PC-3 (cell line): ENCODE measurements around the gene BFSP2. TPM values are rescaled to one million over a fixed set of nuclear protein-coding genes. Genes with fewer than 3 reads are reported as not detected.

ENCODE experiments used
- ATAC-seq: fragments of 200-7000 bp; cut with Tn5 transposase; 2 replicates; pipeline ENCODE4 v1.9.1; 2020; ENCODE audit warnings: mild to moderate bottlenecking, moderate library complexity
- BruUV-seq: library from RNA; stranded (reverse); fragments of 400-500 nt; replicated peaks from 2 replicates; lab custom pipeline; 2021; lab: Mats Ljungman, UMichigan
- CTCF ChIA-PET: fragments of 300-600 bp; sonication (Branson Sonifier 250); formaldehyde crosslinking; loops from one replicate; lab custom pipeline; 2022; ENCODE audit warnings: antibody characterized with exemption; lab: Charles Lee
- POLR2A ChIA-PET: fragments of 300-600 bp; sonication (Branson Sonifier 250); formaldehyde crosslinking; loops from one replicate; lab custom pipeline; 2022; ENCODE audit warnings: antibody characterized with exemption; ENCODE audit not compliant: unreplicated experiment; lab: Charles Lee
- DNase-seq: peaks from one replicate; pipeline ENCODE4 v3.0.0-alpha.2; 2015
- H2AFZ ChIP-seq: fragments of 300-600 bp; sonication (generic); 2 replicates; pipeline ENCODE4 v1.6.0; 2016; ENCODE audit warnings: antibody characterized with exemption, low read length
- H3F3A ChIP-seq: fragments of 300-600 bp; sonication (generic); one replicate; pipeline ENCODE4 v1.6.0; 2017; ENCODE audit warnings: antibody characterized with exemption, low read length, control low read depth, mild to moderate bottlenecking; ENCODE audit not compliant: unreplicated experiment
- H3K27ac ChIP-seq: fragments of 300-600 bp; sonication (generic); 2 replicates; pipeline ENCODE4 v1.5.1; 2016; ENCODE audit warnings: mild to moderate bottlenecking, low read length
- H3K27me3 ChIP-seq: fragments of 300-600 bp; sonication (generic); 2 replicates; pipeline ENCODE4 v1.6.1; 2016; ENCODE audit warnings: low read length, mixed read lengths
- H3K36me3 ChIP-seq: fragments of 300-600 bp; sonication (generic); 2 replicates; pipeline ENCODE4 v1.6.1; 2016; ENCODE audit warnings: low read depth, mixed run types, low read length, mixed read lengths
- H3K4me1 ChIP-seq: fragments of 300-600 bp; sonication (generic); 2 replicates; pipeline ENCODE4 v1.5.1; 2016; ENCODE audit warnings: low read length; ENCODE audit not compliant: insufficient read depth
- H3K4me2 ChIP-seq: fragments of 300-600 bp; sonication (generic); 2 replicates; pipeline ENCODE4 v1.6.0; 2016; ENCODE audit warnings: low read length
- H3K4me3 ChIP-seq: fragments of 300-600 bp; sonication (generic); 2 replicates; pipeline ENCODE4 v1.5.1; 2016; ENCODE audit warnings: mild to moderate bottlenecking, low read length, mixed read lengths
- H3K79me2 ChIP-seq: fragments of 300-600 bp; sonication (generic); 2 replicates; pipeline ENCODE4 v1.6.1; 2017; ENCODE audit warnings: low read length, mixed read lengths
- H3K9ac ChIP-seq: fragments of 300-600 bp; sonication (generic); 2 replicates; pipeline ENCODE4 v1.6.0; 2016; ENCODE audit warnings: mild to moderate bottlenecking, low read length
- H3K9me2 ChIP-seq: fragments of 300-600 bp; sonication (generic); replicated peaks from 2 replicates; pipeline ENCODE4 v1.6.1; 2016; ENCODE audit warnings: mixed run types, low read length, mixed read lengths
- H3K9me3 ChIP-seq: fragments of 300-600 bp; sonication (generic); 2 replicates; pipeline ENCODE4 v1.6.1; 2016; ENCODE audit warnings: low read length, mixed read lengths
- H4K20me1 ChIP-seq: fragments of 300-600 bp; sonication (generic); 2 replicates; pipeline ENCODE4 v1.6.1; 2016; ENCODE audit warnings: low read length, mixed read lengths
- CTCF ChIP-seq: fragments of 300-600 bp; sonication (generic); conservative IDR thresholded peaks from 2 replicates; pipeline ENCODE4 v1.5.1; 2017; ENCODE audit warnings: antibody characterized with exemption, low read depth, mild to moderate bottlenecking, low read length
- EZH2 ChIP-seq: fragments of 300-600 bp; sonication (generic); IDR thresholded peaks from one replicate; pipeline ENCODE4 v1.6.1; 2017; ENCODE audit warnings: antibody characterized with exemption, mild to moderate bottlenecking, low read length; ENCODE audit not compliant: unreplicated experiment
- EZH2phosphoT487 ChIP-seq: fragments of 300-600 bp; sonication (generic); IDR thresholded peaks from 2 replicates; pipeline ENCODE4 v1.6.1; 2018; ENCODE audit warnings: mild to moderate bottlenecking, antibody characterized with exemption, low read length, borderline replicate concordance
- intact Hi-C: fragments of 100-400 bp; cut with micrococcal nuclease; formaldehyde crosslinking; loops from 2 replicates; pipeline ENCODE4 v1.9.0; 2023
- total RNA-seq: library from RNA; depleted of rRNA; stranded (reverse); fragments of >200 nt; gene quantifications from 2 replicates; pipeline ENCODE4 v1.2.3, GENCODE V29; 2014

Gene BFSP2
- total RNA-seq, 1 experiment from 2014 or later = not detected

GRCh38 chr3:133452641-133453319 is 52.9 kb downstream of the BFSP2 start:
- peak overlapping the region; percentile 44 for H3K4me2 ChIP-seq
- no TSS peak for BruUV-seq
- H3K4me3 ChIP-seq = peak overlapping the region; percentile 12; the same call in 1 of the 2 replicates
- no peaks in the 10 kb centered on the region for H3K9me2 ChIP-seq
- ChIA-PET CTCF (no interaction called here), POLR2A (interaction anchor here (0.7 kb wide), 1 partner anchor 137 kb away, joined by 4 read pairs; no protein-coding TSS in a partner anchor)
- H2AFZ ChIP-seq = peak overlapping the region; percentile 45; the same call in 1 of the 2 replicates
- DNase-seq = peak; percentile 83
- H3K79me2 ChIP-seq = no peaks in the 10 kb centered on the region
- TF ChIP-seq EZH2 = no peak
- no peak for TF ChIP-seq CTCF
- TF ChIP-seq EZH2phosphoT487 = no peak
- H4K20me1 ChIP-seq = no peaks in the 10 kb centered on the region
- intact Hi-C loops = loop anchor here (1.0 to 10.0 kb wide), 2 partner anchors 8 to 192 kb away; no protein-coding TSS in a partner anchor
- H3K27me3 ChIP-seq = no peaks in the 10 kb centered on the region
- H3K4me1 ChIP-seq = peaks cover 22% of the 10 kb centered on the region
- peak overlapping the region; percentile 36 for H3K27ac ChIP-seq
- no peaks in the 10 kb centered on the region for H3K9me3 ChIP-seq
- no peak overlapping the region for H3K9ac ChIP-seq
- no peaks in the 10 kb centered on the region for H3F3A ChIP-seq
- H3K36me3 ChIP-seq = no peaks in the 10 kb centered on the region
- ATAC-seq = peak; percentile 86

- Histone ChIP-seq H3K4me1 (peaks cover 22% of the 10 kb centered on the region), H3F3A (no peaks in the 10 kb centered on the region), H3K36me3 (no peaks in the 10 kb centered on the region), H3K79me2 (no peaks in the 10 kb centered on the region), H3K9ac (no peak overlapping the region), H3K4me2 (peak overlapping the region; percentile 44), H3K4me3 (peak overlapping the region; percentile 12; the same call in 1 of the 2 replicates), H3K27me3 (no peaks in the 10 kb centered on the region), H3K9me3 (no peaks in the 10 kb centered on the region), H3K27ac (peak overlapping the region; percentile 36), H2AFZ (peak overlapping the region; percentile 45; the same call in 1 of the 2 replicates), H4K20me1 (no peaks in the 10 kb centered on the region), H3K9me2 (no peaks in the 10 kb centered on the region)
- no TSS peak for BruUV-seq
- CTCF ChIA-PET = no interaction called here
- POLR2A ChIA-PET = interaction anchor here (0.7 kb wide), 1 partner anchor 136 kb away, joined by 4 read pairs; no protein-coding TSS in a partner anchor
- peak; percentile 2 for DNase-seq
- ATAC-seq = peak; percentile 33
- TF ChIP-seq EZH2phosphoT487 (no peak), CTCF (no peak), EZH2 (no peak)
- intact Hi-C loops = loop anchor here (1.0 to 10.0 kb wide), 2 partner anchors 9 to 191 kb away; no protein-coding TSS in a partner anchor
Measured at GRCh38 chr3:133453383-133453782, 53.5 kb downstream of the BFSP2 start.

- intact Hi-C loops = loop anchor here (10.0 kb wide), 1 partner anchor 190 kb away; no protein-coding TSS in a partner anchor
- BruUV-seq = no TSS peak
- H3K79me2 ChIP-seq = no peaks in the 10 kb centered on the region
- H3K4me2 ChIP-seq = no peak overlapping the region
- ChIA-PET POLR2A (no interaction called here), CTCF (no interaction called here)
- H3K4me1 ChIP-seq = peaks cover 22% of the 10 kb centered on the region
- H3K27me3 ChIP-seq = no peaks in the 10 kb centered on the region
- H3K9ac ChIP-seq = no peak overlapping the region
- H3K36me3 ChIP-seq = no peaks in the 10 kb centered on the region
- H3K27ac ChIP-seq = no peak overlapping the region
- TF ChIP-seq CTCF (no peak), EZH2phosphoT487 (no peak), EZH2 (no peak)
- H3K9me2 ChIP-seq = no peaks in the 10 kb centered on the region
- no peak overlapping the region for H2AFZ ChIP-seq
- no peak for DNase-seq
- H4K20me1 ChIP-seq = no peaks in the 10 kb centered on the region
- H3K4me3 ChIP-seq = no peak overlapping the region
- no peaks in the 10 kb centered on the region for H3K9me3 ChIP-seq
- ATAC-seq = no peak
- H3F3A ChIP-seq = no peaks in the 10 kb centered on the region
Measured at GRCh38 chr3:133455281-133455680, 55.4 kb downstream of the BFSP2 start.
